ENCODE measurements around the gene ADAMTS17. TPM values are rescaled to one million over a fixed set of nuclear protein-coding genes. Genes with fewer than 3 reads are reported as not detected.
A peak's percentile ranks its signal among the peaks of the same experiment; 100 is the strongest.

Gene ADAMTS17, protein sequence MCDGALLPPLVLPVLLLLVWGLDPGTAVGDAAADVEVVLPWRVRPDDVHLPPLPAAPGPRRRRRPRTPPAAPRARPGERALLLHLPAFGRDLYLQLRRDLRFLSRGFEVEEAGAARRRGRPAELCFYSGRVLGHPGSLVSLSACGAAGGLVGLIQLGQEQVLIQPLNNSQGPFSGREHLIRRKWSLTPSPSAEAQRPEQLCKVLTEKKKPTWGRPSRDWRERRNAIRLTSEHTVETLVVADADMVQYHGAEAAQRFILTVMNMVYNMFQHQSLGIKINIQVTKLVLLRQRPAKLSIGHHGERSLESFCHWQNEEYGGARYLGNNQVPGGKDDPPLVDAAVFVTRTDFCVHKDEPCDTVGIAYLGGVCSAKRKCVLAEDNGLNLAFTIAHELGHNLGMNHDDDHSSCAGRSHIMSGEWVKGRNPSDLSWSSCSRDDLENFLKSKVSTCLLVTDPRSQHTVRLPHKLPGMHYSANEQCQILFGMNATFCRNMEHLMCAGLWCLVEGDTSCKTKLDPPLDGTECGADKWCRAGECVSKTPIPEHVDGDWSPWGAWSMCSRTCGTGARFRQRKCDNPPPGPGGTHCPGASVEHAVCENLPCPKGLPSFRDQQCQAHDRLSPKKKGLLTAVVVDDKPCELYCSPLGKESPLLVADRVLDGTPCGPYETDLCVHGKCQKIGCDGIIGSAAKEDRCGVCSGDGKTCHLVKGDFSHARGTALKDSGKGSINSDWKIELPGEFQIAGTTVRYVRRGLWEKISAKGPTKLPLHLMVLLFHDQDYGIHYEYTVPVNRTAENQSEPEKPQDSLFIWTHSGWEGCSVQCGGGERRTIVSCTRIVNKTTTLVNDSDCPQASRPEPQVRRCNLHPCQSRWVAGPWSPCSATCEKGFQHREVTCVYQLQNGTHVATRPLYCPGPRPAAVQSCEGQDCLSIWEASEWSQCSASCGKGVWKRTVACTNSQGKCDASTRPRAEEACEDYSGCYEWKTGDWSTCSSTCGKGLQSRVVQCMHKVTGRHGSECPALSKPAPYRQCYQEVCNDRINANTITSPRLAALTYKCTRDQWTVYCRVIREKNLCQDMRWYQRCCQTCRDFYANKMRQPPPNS
- total RNA-seq (2021) (0.15 TPM in 1 of 2 replicates, not detected in the other), Bru-seq, nascent RNA (percentile 6 among the genes with signal in this experiment), BruChase-seq, experiment 1, labeled RNA remaining after a 2-hour chase (percentile 9 among the genes with signal in this experiment), BruChase-seq, experiment 2, labeled RNA remaining after a 6-hour chase (percentile 5 among the genes with signal in this experiment)
- long read RNA-seq = 0 reads

DNA sequence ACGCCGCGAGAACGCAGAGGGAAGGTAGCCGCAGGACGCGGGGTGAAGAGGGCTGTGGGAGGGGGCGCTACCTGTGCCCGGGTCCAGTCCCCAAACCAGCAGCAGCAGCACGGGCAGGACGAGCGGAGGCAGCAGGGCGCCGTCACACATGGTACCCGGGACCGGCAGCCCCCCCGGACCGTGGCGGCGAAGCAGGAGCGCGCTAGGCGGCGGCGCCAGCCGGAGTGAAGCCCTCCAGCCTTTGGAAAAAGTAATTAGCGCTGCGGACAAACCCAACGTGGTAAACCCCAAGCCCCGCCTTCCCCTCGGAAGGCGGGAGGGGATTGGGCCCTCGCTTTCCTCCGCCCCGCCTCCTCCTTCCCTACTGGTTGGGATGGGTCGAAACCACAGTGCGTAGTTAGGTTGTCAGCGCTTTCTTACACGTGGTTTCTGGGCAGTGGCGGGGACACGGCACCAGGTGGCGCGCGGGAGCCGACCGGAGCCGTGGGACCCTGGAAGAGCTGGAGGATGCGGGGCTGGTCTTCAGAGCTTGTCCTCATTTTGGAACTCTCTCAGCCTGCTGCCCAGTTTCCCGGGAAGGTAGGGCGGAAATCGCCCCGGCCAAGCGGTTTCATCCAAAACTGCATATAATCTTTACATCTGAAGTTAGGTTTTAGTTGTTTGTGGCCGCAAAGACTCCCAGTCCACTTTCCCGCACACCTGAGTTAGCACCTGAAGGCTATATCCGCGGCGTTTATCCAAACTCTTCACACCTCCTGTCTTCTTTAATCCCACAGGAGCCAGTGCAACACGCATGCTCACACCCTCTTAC, at the start of gene ADAMTS17:
Gene ADAMTS17 (minus strand): TSS at position 226 of the 811 bp plus-strand sequence. CDS start 76 bp downstream, at position 150.
- Histone ChIP-seq H3K36me3 (ENCODE audit: insufficient read depth, low read length, poor library complexity, severe bottlenecking) (no peaks in the 10 kb centered on the region), H3K27me3 (replicated peaks; ENCODE audit: insufficient read depth, low read depth, low read length, poor library complexity) (peaks cover 10% of the 10 kb centered on the region), H3K4me3 (ENCODE audit: low read depth, low read length, poor library complexity, severe bottlenecking) (peak within 1 kb of the TSS; percentile 33), H3K9me3 (ENCODE audit: low read depth, low read length, poor library complexity, severe bottlenecking) (no peaks in the 10 kb centered on the region), H3K4me1 (ENCODE audit: insufficient read depth, low read length, poor library complexity, severe bottlenecking) (no peaks in the 10 kb centered on the region), H3K27ac (ENCODE audit: low read depth, low read length, poor library complexity, severe bottlenecking) (no peak within 1 kb of the TSS)
- DNase-seq (ENCODE audit: low spot score) = peak; percentile 90
- TF ChIP-seq, protein P1, sequence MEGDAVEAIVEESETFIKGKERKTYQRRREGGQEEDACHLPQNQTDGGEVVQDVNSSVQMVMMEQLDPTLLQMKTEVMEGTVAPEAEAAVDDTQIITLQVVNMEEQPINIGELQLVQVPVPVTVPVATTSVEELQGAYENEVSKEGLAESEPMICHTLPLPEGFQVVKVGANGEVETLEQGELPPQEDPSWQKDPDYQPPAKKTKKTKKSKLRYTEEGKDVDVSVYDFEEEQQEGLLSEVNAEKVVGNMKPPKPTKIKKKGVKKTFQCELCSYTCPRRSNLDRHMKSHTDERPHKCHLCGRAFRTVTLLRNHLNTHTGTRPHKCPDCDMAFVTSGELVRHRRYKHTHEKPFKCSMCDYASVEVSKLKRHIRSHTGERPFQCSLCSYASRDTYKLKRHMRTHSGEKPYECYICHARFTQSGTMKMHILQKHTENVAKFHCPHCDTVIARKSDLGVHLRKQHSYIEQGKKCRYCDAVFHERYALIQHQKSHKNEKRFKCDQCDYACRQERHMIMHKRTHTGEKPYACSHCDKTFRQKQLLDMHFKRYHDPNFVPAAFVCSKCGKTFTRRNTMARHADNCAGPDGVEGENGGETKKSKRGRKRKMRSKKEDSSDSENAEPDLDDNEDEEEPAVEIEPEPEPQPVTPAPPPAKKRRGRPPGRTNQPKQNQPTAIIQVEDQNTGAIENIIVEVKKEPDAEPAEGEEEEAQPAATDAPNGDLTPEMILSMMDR (conservative IDR thresholded peaks at IDR 0.05; ENCODE audit: low read depth, low read length) = peak; percentile 81
- TF ChIP-seq EZH2 (IDR thresholded peaks at IDR 0.05; ENCODE audit: borderline replicate concordance, low read depth, low read length, poor library complexity, severe bottlenecking) = no peak
- ChIA-PET POLR2A (ENCODE audit: low non-redundant PET) (no interaction called here), CTCF (interaction anchor here (0.6 to 1.3 kb wide), 2 partner anchors 8 to 260 kb away, joined by 3 read pairs; partner anchors contain the start of gene ASB7)
- intact Hi-C loops (cut with micrococcal nuclease; ENCODE audit: unreplicated experiment) = no loop called here
- no TSS peak for BruUV-seq (replicated peaks)

GRCh38 chr15:100385300-100386050, 43.7 kb upstream of the ADAMTS17 start:
- CTCF ChIA-PET = no interaction called here
- Histone ChIP-seq H3K9me3 (ENCODE audit: low read depth, low read length, poor library complexity, severe bottlenecking) (peaks cover 7% of the 10 kb centered on the region), H3K27me3 (replicated peaks; ENCODE audit: insufficient read depth, low read depth, low read length, poor library complexity) (no peaks in the 10 kb centered on the region), H3K36me3 (ENCODE audit: insufficient read depth, low read length, poor library complexity, severe bottlenecking) (no peaks in the 10 kb centered on the region), H3K27ac (ENCODE audit: low read depth, low read length, poor library complexity, severe bottlenecking) (no peak overlapping the region), H3K4me1 (ENCODE audit: insufficient read depth, low read length, poor library complexity, severe bottlenecking) (no peaks in the 10 kb centered on the region), H3K4me3 (ENCODE audit: low read depth, low read length, poor library complexity, severe bottlenecking) (no peak overlapping the region)
- POLR2A ChIA-PET (ENCODE audit: low non-redundant PET) = no interaction called here
- DNase-seq (ENCODE audit: low spot score) = no peak
- intact Hi-C loops (cut with micrococcal nuclease; ENCODE audit: unreplicated experiment) = no loop called here
- no peak for TF ChIP-seq EZH2 (IDR thresholded peaks at IDR 0.05; ENCODE audit: borderline replicate concordance, low read depth, low read length, poor library complexity, severe bottlenecking)
- TF ChIP-seq, protein P1 (conservative IDR thresholded peaks at IDR 0.05; ENCODE audit: low read depth, low read length) = no peak
- BruUV-seq (replicated peaks) = no TSS peak
